Nephron (organoid): Measurements from ENCODE around the gene CPN1.
A peak's percentile ranks its signal among the peaks of the same experiment; 100 is the strongest.
"Not testable (repeated sequence)": the region's sequence is repeated elsewhere in the genome, so short reads cannot be mapped to it uniquely, and the experiment has no call there.

Source experiments
- H3K27ac Mint-ChIP-seq, 3 experiments: 2 replicates each; pipeline ENCODE4 v1.8.0; 2020; ENCODE audit warnings: mixed read lengths in 3 of 3, mild to moderate bottlenecking in 2 of 3, moderate library complexity in 1 of 3
- H3K27me3 Mint-ChIP-seq: 2 replicates; pipeline ENCODE4 v1.8.0; 2021; ENCODE audit warnings: low read depth, mild to moderate bottlenecking, moderate library complexity, mixed read lengths
- H3K36me3 Mint-ChIP-seq: 2 replicates; pipeline ENCODE4 v1.8.0; 2020; ENCODE audit warnings: low read depth, mixed read lengths
- H3K4me1 Mint-ChIP-seq: 2 replicates; pipeline ENCODE4 v1.8.0; 2020; ENCODE audit warnings: mixed read lengths
- H3K4me3 Mint-ChIP-seq, 3 experiments: 2 replicates each; pipeline ENCODE4 v1.8.0; 2020; ENCODE audit warnings: mild to moderate bottlenecking in 3 of 3, mixed read lengths in 3 of 3, moderate library complexity in 2 of 3
- H3K9me3 Mint-ChIP-seq: 2 replicates; pipeline ENCODE4 v1.8.0; 2020; ENCODE audit warnings: mixed read lengths
- CTCF ChIP-seq, 3 experiments: fragments of 200-600 bp; sonication (generic); IDR thresholded peaks; one replicate each; pipeline ENCODE4 v1.5.0; 2021; ENCODE audit warnings: antibody characterized with exemption in 3 of 3; ENCODE audit not compliant: unreplicated experiment in 3 of 3

Gene CPN1

GRCh38 chr10:100020142-100020885 is 61.4 kb downstream of the CPN1 start:
- no peaks in the 10 kb centered on the region for H3K27me3 Mint-ChIP-seq
- H3K36me3 Mint-ChIP-seq: no peaks in the 10 kb centered on the region
- TF ChIP-seq CTCF (IDR thresholded peaks at IDR 0.05; ENCODE audit: unreplicated experiment in 3 of 3): no peak

GRCh38 chr10:100019787-100020141 is 61.9 kb downstream of the CPN1 start:
- no peak overlapping the region for H3K4me3 Mint-ChIP-seq
- no peaks in the 10 kb centered on the region for H3K36me3 Mint-ChIP-seq
- peak in 1 of 3 experiments; percentile 16 for TF ChIP-seq CTCF (IDR thresholded peaks at IDR 0.05; ENCODE audit: unreplicated experiment in 3 of 3)
- H3K27me3 Mint-ChIP-seq: no peaks in the 10 kb centered on the region
- no peaks in the 10 kb centered on the region for H3K9me3 Mint-ChIP-seq
- peaks cover 29% of the 10 kb centered on the region for H3K4me1 Mint-ChIP-seq
- H3K27ac Mint-ChIP-seq: peak overlapping the region; percentile 33 to 61 (median 42)

More at GRCh38 chr10:100020142-100020885, 61.4 kb downstream of the CPN1 start:
- H3K9me3 Mint-ChIP-seq: no peaks in the 10 kb centered on the region
- H3K27ac Mint-ChIP-seq: peak overlapping the region; percentile 33 to 61 (median 42)
- peaks cover 35% of the 10 kb centered on the region for H3K4me1 Mint-ChIP-seq
- H3K4me3 Mint-ChIP-seq: no peak overlapping the region

GRCh38 chr10:100014071-100014762 is 67.5 kb downstream of the CPN1 start:
- H3K4me1 Mint-ChIP-seq: peaks cover 10% of the 10 kb centered on the region
- no peak overlapping the region for H3K27ac Mint-ChIP-seq
- H3K27me3 Mint-ChIP-seq: peaks cover 3% of the 10 kb centered on the region
- no peak for TF ChIP-seq CTCF (IDR thresholded peaks at IDR 0.05; ENCODE audit: unreplicated experiment in 3 of 3)
- no peaks in the 10 kb centered on the region for H3K9me3 Mint-ChIP-seq
- H3K4me3 Mint-ChIP-seq: peak overlapping the region in 1 of 3 experiments; percentile 26
- H3K36me3 Mint-ChIP-seq: no peaks in the 10 kb centered on the region

GRCh38 chr10:100013621-100014020 is 68.0 kb downstream of the CPN1 start:
- Mint-ChIP-seq H3K4me3 (peak overlapping the region in 1 of 3 experiments; percentile 26), H3K4me1 (peaks cover 15% of the 10 kb centered on the region), H3K36me3 (no peaks in the 10 kb centered on the region), H3K9me3 (no peaks in the 10 kb centered on the region), H3K27ac (no peak overlapping the region), H3K27me3 (peaks cover 3% of the 10 kb centered on the region)
- TF ChIP-seq CTCF (IDR thresholded peaks at IDR 0.05; ENCODE audit: unreplicated experiment in 3 of 3): no peak

GRCh38 chr10:100011906-100012305 is 69.8 kb downstream of the CPN1 start:
- peak overlapping the region in 1 of 3 experiments; percentile 30 for H3K27ac Mint-ChIP-seq
- H3K27me3 Mint-ChIP-seq, H3K9me3 Mint-ChIP-seq, H3K36me3 Mint-ChIP-seq, H3K4me3 Mint-ChIP-seq: not testable (repeated sequence)
- peaks cover 32% of the 10 kb centered on the region for H3K4me1 Mint-ChIP-seq

- H3K36me3 Mint-ChIP-seq: no peaks in the 10 kb centered on the region
- peaks cover 3% of the 10 kb centered on the region for H3K27me3 Mint-ChIP-seq
- peak; percentile 51 to 69 (median 54) for TF ChIP-seq CTCF (IDR thresholded peaks at IDR 0.05; ENCODE audit: unreplicated experiment in 3 of 3)
- H3K4me1 Mint-ChIP-seq: peaks cover 49% of the 10 kb centered on the region
- H3K4me3 Mint-ChIP-seq: peak within 1 kb of the TSS; percentile 91 to 100 (median 98)
- H3K27ac Mint-ChIP-seq: peak within 1 kb of the TSS; percentile 85 to 96 (median 90)
- no peaks in the 10 kb centered on the region for H3K9me3 Mint-ChIP-seq
Measured at GRCh38 chr10:100009793-100010676, 71.6 kb downstream of the CPN1 start, which contains the start of gene DNMBP. TSS of gene DNMBP (minus strand) at chr10:100009947. CDS start at chr10:99972124, 37,823 bp downstream.
